HTR-8/SVneo (cell line): ENCODE results near the gene FBLN1.

Source experiments
- DNase-seq: peaks from one replicate; pipeline ENCODE4 v3.0.0; 2011; ENCODE audit warnings: low spot score, mixed read lengths; ENCODE audit not compliant: insufficient read length
- FAIRE-seq: peaks from 2 replicates; lab custom pipeline; 2011; peaks lifted over from hg19 to GRCh38; lab: Jason Lieb, UNC

The FBLN1 gene

DNA sequence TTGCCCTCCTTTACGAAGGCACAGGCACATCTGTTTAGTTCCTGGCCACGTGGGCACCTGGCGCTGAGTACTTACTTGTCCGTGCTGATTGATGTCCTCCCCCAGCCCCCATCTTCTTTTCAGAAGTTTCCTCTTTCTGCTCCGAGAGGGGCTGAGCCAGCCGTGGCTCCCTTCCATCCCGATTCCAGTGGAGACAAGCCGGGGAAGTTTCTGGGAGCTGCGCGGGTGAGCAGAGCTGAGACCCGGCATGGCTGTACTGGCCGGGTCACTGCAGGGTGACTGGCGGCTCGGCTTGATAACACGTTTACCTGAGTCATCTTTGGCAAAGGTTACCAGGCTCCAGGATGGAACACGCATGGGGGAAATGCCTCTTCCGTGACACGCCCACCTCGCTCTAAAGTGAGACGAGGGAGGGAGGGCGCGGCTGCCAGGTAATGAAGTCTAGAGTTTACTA lies 123.5 kb downstream of the FBLN1 start:
- FAIRE-seq (no peak), DNase-seq (no peak)

DNA sequence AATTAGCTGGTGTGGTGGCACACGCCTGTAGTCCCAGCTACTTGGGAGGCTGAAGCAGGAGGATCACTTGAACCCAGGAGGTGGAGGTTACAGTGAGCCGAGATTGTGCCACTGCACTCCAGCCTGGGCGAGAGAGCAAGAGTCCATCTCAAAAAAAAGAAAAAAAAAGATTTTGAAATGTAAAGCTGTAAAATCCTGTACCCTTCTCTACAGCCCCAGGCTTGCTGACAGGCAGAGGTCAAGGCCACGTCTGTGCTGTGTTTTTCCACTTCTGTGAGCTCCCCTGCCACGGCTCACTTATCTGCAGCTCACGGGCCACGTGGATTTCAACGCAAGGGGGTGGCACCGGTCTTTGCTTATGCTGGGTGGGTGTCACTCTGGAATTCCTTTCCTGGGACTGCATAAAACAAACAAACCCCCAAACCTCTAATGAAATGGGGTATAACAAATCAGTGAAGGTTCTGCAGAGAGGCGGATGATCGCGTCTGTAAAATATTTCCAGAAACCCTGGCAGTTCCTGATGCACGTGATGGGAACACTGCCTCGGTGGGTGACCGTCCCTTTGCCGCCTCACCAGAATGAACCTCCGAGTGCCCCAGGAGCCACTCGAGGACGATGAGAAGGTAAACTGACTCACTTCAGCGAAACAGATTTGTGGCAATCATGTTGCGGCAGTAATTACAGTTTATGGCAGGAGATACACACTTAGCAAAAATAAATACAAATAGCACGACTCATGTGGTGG lies 125.0 kb downstream of the FBLN1 start:
- FAIRE-seq, result no peak

DNA sequence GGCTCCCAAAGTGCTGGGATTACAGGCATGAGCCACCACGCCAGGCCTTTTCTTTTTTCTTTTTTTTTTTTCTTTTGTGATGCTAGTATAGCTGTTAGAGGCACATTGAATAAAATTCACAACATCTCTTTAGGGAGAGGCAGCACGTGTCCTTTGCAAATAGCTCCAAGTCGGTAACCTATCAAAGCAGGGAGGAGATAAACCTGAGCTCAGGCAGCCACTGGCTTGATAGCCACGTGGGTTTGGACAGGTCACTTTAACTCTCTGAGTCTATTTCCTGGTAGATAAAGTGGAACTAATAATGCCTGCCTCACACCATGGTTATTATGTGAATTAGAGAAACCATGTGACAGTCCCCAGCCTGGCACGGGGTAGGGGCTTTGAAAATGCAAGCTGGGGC lies 125.8 kb downstream of the FBLN1 start:
- DNase-seq, result no peak
- FAIRE-seq, result no peak

More for the DNA sequence above, 125.0 kb downstream of the FBLN1 start:
- DNase-seq, result no peak

DNA sequence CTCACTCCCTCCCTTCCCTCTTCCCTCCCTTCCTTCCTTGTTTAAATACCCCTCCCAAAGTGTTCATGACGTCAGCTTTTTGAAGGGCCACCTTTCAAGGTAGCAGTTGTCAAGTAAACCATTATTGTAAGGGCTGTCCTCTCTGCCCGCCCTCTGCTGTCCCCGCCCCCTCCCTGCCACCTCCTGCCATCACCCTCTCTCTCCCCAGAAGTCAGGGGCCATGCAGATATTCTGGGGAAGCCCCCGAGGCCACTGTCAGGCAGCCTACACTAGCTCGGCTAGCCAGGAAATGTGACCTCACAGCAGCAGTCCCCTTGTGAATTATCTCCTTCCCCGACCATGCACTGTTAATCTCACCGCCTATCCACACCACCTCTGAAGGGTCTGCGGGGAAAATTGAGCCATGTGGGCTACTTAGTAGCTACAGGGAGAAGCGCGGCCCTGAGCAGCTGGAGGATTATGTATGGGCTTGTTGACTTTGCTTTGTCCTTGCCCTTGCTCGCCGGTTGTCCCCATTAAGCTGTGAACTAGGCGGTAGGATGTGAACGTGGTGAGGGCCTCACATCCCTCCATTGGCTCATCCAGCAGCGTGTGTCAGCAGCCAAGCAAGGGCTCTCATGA lies 126.9 kb downstream of the FBLN1 start:
- FAIRE-seq (no peak), DNase-seq (no peak)

DNA sequence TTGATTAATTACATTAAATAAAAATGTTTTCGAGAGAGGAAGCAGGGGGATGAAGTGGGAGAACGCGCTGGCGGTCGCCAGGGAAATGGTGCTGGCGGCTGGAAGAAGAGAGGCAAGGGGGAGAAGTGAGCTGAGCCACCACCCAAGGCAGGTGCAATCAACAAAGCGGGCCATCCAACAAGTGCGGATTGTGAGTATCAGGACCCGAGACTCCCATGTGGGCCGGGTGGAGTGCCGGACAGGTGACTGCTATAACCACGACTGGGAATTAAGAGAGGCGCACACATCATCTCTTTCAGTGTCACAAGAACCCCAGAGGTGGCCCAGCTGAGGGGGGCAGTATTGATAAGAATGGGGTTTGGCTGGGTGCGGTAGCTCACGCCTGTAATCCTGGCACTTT lies 127.8 kb downstream of the FBLN1 start:
- FAIRE-seq, result no peak
- no peak for DNase-seq

DNA sequence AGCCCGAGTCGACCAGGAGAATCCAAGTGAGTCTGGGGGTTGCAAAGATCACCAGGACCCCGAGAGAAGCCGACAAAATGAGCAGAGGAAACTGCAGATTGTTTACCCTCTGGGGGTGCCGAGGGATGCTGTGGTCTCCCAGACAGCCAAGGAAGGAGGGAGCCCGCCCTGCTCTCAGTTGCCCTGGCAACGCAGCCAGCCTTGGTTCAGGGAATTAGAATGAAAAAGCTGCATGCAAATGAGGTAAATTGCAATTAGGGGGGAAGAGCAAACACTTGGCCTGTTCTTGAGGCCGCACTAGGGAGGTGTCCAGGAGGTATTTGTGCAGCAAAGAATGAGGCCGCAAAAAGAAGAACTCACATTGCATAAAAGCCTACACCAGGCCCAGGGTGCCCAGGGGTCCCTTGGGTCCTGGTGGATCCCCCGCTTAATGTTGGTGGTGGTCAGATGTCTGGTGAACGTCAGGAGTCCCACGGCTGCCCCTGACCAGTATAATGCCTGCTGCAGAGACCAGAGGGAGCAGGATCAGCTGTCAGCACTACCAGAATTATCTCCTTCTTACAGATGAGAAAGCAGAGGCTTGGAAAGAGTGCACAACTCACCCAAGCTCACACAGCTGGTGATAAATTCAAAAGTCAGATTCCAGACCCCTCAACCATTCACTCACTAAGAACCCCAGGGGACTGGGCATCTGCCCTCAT lies 128.6 kb downstream of the FBLN1 start:
- DNase-seq, result no peak
- no peak for FAIRE-seq

DNA sequence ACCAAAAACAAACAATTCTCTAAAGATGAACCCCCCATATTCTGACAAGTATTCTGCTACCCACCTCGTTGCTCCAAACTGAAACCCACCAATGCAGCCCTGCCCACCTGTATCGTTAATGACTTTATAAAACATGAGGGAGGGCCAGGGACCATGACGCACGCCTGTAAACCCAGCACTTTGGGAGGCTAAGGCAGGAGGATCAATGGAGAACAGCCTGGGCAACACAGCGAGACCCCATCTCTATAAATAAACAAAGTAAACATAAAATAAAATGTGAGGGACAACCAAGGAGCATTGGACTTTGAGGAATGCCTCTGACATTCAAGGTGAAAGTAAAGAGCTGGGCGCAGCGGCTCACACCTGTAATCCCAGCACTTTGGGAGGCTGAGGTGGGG lies 129.2 kb downstream of the FBLN1 start:
- DNase-seq, result no peak
- FAIRE-seq, result no peak

DNA sequence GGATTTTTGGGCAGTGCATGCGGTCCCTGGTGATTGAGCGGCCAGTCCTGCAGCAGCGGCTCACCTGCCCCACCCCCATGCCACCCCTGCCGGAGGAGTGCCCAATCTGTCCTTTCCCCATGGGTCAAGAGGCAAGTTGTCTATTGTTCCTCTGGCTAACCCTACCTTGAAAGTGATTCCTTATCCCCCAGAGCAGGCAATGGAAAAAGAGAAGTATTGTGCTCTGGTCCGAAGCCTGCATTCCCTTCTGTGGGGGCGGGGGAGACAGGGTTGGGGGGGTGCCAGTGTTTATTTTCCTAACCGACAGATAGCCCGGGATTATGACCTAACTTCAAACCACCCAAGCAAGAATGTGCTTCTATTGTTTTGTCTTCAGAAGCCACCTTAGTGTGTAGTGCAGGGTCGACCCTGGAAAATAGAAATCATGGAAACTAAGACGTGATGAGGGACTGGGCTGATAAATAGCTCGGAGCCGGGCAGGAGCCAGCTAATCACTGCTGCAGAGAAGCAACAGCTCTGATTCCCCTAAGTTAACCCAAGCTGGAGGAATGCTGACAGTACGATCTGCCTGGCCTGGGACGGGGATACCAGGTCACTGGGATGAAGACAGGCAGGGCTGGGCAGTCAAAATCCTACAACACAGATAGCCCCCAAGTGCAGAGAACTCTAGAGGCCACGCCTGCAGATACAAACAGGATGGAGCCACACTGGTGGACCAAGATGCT lies 130.3 kb downstream of the FBLN1 start:
- no peak for FAIRE-seq

DNA sequence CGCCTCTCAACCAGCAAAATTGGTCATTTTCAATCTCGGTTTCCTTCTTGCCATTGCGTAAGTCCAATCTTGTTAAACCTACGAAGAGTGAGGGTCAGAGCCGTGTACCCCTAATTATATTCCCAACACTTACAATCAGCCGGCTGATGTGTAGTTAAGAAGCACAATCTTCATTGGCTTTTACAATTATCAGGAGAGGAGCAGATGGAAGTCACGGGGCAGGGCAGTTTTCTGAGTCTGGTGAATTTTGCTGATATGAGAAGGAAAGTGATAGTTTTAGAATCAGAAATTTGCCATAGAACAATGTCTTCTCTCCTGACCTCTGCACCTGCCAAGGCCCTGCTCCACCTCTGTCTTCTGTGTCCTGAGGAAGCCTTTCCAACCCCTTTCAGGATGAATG lies 134.0 kb downstream of the FBLN1 start:
- no peak for FAIRE-seq
- DNase-seq, result no peak

More for the DNA sequence above, 130.3 kb downstream of the FBLN1 start:
- no peak for DNase-seq

DNA sequence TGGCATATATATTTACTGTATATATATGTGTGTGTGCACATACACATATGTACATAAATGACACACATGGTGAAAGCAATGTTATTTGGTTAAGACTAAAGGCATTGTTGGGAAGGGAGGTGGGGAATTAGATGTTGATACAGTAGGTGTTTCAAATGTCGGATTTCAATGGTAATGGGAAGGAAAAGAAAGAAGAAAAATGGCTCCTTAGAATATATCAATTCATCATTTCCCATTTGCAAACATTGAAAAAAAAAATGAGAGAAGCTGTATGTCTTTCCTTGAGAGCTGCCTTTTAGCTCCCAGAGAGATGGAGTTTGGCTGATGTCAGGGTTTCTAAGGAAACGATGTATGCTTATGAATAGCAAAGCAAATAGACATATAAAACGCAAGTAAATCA lies 135.5 kb downstream of the FBLN1 start:
- FAIRE-seq (no peak), DNase-seq (no peak)

DNA sequence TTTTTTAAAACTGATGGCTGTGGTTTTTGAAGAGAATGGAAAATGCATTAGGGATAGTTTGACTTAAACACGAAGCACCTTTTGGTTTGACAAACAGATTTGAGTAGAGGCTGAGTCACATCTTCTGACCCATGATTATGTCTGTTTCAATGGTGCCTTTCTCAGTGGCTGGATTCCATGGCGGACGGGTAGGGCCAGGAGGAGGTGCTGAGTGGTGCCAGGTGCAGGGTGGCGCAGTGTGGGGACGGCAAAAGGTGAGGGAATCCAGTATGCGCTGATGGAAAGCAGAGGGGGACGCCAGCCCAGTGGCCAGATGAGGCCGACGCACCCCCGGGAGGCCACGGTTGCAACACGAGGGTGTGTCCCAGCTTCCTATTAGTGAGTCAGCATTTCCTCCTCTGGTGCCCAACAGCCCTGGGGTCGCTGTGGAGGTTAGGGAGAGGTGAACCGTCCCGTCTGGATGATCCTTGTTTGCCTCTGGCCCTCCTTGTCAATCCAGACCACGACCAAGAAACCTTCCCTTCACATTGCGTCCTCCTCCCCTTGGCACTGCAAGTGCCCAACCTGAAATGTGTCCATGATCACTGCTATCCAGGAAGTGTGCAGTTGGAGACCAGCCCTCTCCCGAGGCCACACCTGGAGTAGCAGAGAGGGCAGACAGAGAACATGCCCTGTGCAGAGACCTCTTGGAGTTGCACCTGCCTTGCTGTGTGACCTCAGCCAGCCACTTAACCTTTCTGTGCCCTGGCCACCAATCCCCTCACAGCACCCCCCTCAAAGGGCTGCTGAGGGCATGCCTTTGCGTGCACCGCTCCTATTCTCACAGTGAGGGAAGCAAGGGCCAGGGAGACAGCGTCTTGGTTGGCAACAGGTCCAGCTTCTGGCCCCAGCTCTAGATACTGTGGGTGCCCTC lies 136.4 kb downstream of the FBLN1 start:
- DNase-seq (peak; percentile 72), FAIRE-seq (peak; percentile 95)

DNA sequence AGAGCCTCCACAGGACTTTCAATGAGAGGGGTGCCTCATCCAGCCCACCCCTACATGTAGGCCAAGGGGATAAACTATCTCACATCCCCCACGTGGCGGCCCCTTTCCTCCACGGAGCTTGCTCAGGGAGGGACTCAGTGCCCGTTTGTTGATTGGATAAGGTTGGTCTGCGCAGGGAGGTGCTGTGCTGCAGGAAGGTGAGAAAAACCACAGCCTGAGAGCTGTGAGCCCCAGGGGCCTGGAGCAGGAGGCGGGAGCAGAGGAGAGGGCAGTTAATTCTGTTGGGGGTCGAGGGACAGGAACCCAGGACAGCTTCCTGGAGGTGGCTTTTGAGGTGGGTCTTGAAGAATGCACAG lies 137.0 kb downstream of the FBLN1 start:
- no peak for FAIRE-seq

DNA sequence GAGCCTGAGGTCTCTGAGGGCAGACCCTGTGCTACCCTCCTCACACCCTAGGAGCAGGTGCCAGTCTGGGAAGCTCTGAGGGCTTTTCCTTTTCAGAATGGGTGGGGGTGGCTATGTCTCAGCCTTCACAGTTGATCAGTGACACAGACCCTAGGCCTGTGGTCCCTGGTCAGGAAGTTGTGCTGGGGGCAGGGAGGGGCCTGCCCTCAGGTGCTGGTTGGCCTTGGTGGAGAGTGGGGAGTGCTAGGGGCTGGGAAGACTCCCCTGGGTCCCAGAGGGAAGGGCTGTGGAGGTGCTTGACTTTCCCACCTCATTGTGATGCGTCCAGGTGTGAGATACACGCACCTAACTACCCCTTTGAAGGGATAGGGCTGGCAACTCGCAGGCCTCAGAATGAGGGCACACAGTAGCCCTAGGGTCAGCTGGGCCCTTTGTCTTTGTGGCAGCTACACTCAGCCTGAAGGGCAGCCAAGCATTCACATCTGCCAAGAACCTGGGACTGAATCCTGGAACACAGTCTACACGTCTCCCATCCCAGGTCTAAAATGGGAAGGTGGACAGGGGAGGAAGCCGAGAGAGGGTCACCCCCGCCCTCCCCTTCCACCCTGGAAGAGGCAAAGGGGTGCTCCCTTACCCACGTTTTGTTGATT lies 137.7 kb downstream of the FBLN1 start:
- DNase-seq (no peak), FAIRE-seq (no peak)

More for the DNA sequence above, 137.0 kb downstream of the FBLN1 start:
- no peak for DNase-seq

DNA sequence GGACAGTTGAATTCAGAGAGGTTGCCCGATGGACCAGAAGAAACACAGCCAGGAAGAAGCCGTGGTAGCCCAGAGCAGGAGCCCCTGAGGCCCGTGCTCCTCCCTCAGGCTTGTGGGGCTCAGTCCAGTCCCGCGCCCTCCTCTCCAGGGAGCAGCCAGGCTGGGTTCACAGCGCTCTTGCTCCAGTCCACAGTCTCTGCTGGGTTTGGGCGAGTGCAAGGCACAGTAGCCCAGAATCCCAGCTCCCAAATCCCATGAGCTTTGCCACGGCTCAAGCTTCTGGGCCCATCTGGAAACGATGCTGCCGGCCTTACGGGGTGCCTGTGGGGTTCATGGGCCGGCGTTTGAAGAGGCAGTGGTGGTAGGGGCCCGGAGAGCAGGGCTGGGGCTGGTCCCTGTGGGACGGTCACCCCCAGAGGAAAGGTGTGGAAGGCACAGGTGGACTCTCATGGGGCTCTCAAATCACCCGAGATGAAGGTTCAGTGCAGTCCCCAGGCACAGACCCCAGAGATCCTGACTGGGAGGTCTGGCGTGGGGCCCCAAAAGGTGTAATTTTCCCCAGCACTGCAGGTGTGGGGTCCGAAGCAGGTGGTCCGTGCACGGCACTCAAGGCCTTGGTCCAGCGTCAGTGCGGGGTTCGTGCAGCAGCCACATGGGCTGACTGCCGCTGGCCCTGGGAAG lies 138.4 kb downstream of the FBLN1 start:
- DNase-seq (no peak), FAIRE-seq (no peak)

DNA sequence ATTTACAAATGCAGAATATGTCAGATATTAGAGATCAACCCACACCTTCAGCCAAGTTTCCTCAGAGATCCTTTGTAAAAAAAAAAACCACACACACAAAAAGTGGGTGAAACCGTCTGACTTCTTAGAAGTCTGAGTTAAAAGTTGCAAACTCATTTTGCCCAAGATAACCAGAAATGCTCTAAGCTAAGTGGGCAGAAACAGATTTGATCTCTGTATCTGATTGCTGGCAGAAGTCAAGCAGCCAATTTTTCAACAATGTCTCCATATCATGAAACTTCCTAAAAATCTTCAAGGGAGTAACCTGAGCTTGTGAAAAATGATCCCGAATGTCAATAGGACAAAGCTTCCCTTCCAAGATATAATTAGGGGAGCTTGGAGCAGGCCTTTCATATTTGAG lies 140.3 kb downstream of the FBLN1 start:
- no peak for FAIRE-seq

DNA sequence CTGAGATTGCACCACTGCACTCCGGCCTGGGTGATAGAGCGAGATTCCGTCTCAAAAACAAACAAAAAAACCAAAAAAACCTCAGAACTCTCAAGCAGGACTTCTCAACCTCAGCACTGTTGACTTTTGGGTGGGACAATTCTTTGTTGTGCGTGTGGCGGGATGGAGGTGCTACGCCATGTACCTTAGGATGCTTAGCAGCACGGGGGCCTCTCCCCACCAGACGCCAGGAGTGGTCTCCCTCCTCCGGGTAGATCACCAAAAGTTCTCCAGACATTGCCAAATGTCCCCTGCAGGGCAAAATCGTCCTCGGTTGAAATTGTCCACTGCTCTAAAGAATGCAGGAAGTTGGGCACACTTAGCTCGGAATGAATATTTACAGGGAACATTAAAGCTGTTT lies 142.0 kb downstream of the FBLN1 start:
- DNase-seq, result no peak
- FAIRE-seq, result no peak

More for the DNA sequence above, 140.3 kb downstream of the FBLN1 start:
- no peak for DNase-seq

DNA sequence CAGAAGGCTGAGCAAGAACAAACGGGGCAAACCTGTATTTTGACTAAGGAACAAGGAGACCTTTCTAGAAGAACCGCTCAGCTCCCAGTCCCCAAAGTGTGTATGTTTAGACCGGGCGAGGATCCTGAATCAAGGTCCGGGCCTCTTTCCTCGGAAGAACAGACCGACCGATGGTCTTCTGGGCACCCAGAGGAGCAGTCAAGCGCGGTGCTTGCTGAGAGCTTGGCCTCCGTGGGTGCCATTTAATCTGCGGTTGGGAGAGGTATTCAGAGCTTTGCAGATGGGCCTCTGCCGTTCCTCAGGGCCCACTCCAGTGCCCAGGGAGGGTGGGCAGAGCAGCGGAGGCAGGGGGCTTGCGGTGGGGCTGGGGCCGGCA lies 142.5 kb downstream of the FBLN1 start:
- FAIRE-seq (no peak), DNase-seq (no peak)

DNA sequence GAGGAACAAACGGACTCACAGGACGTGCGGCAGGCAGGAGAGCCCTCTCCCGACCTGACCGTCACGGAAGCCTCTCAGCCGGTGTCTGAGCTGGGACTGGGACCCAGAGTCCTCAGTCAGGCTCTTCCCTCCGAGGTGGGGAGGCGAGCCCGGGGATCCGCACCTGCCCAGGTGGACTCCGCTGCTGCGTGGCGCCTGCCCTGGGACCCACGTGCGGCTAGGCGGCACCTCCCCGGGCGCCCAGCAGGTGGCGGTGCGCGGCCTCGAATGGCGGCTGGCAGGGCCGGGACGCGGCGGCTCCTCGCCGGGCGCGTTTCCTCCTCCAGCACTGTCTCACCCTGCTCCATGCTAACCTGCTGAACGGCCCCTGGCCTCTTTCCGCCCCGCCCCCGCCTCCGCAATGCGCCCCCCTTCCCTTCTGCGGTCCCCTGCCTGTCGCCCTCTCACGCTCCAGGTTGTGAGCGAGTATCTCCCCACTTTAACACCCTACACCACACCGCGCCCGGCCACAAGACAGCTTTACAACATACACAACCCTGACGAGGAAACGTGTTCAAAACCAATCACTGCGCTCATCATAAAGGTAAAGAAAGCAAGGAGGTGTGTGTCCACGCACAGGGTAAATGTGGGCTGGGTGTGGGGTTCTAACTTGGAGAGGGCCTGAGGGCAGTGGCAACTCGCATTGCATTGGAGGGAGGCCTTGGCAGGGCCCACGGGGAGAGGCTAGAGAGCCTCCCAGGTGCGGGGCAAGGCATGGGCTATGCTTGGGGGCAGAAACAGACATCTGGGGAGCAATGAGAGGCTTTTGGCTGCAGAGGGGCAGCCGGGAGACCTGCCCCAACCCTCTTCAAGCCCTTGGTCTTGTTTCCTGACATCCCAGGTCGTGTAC lies 143.1 kb downstream of the FBLN1 start:
- DNase-seq, result peak; percentile 73
- peak; percentile 63 for FAIRE-seq
